ENCODE results near the gene ZNF236. TPM values are rescaled to one million over a fixed set of nuclear protein-coding genes. Genes with fewer than 3 reads are reported as not detected.

ZNF236 gene
- total and polyA plus RNA-seq, 4 donors = 0.83 to 8.2 (median 5.0) TPM

GRCh38 chr18:76794326-76794725 is 28.0 kb upstream of the ZNF236 start:
- WGBS = 87% methylated on average over 4 of the region's 4 CpGs
- TF ChIP-seq SP1 (IDR thresholded peaks at IDR 0.05) (no peak), YY1 (IDR thresholded peaks at IDR 0.05) (no peak), HNF4A (conservative IDR thresholded peaks at IDR 0.05) (no peak), NR2F2 (IDR thresholded peaks at IDR 0.05) (no peak), TAF1 (conservative IDR thresholded peaks at IDR 0.05) (no peak), RAD21 (IDR thresholded peaks at IDR 0.05) (no peak)

DNA sequence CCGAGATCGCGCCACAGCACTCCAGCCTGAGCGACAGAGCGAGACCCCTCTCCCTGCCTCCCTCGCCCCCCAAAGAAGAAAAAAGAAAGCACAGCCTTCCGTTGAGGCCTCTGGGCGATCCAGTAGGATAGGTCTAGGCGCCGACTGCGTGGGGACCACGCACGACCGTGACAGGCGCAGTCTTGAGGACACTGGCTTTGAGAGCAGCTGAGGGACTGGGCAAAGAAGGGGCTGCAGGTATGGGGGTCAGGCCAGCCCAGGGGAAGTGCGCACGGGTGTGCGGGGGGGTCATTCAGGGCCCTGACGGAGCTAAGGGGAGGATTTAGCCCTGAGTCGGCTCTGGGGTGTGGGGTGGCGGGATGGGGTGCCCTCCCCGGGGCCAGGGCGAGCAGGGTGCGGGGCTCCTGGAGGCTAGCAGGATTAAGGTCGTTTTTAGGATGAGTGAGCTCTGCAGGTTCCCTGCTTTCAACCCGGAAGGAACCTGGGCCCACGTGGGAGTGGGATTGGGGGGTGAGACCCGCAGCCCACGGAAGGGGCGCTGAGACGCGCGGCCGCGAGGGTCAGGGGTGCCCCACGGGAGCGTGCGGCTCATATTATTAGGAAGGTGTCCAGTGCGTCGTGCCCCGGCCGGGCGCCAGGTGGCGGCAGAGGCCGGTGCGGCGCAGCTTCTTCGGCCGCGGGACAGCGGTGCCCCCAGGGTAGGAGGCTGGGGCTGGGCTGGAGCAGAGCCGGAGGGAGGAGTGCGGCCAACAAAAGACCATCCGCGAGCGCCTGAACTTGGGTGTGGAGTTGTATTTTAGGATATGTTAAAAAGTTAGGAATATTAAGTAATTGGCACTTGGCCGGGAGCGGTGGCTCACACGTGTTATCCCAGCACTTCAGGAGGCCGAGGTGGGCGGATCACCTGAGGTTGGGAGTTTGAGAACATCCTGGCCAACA is 20.5 kb upstream of the ZNF236 start:
- Histone ChIP-seq H3K9ac (ENCODE audit: low read depth in 1 of 2, low read length in 2 of 2) (no peak overlapping the region), H3K4me3 (ENCODE audit: low read depth in 1 of 3, low read length in 3 of 3) (peak overlapping the region in 1 of 3 donors; percentile 39)
- DNase-seq (ENCODE audit: low spot score) = peak; percentile 76

More at GRCh38 chr18:76794326-76794725, 28.0 kb upstream of the ZNF236 start:
- no peak for DNase-seq (ENCODE audit: low spot score)
- H3K9ac ChIP-seq (ENCODE audit: low read depth in 1 of 2, low read length in 2 of 2) = no peak overlapping the region
- no peaks in the 10 kb centered on the region for H3K27me3 ChIP-seq (ENCODE audit: control insufficient read depth in 4 of 4, insufficient read depth in 4 of 4, low read length in 3 of 4)
- H3K27ac ChIP-seq (ENCODE audit: low read depth in 1 of 2, low read length in 2 of 2) = no peak overlapping the region
- H3K36me3 ChIP-seq (ENCODE audit: control insufficient read depth in 4 of 4, insufficient read depth in 3 of 4, low read depth in 1 of 4, low read length in 3 of 4) = no peaks in the 10 kb centered on the region
- no peak overlapping the region for H3K4me3 ChIP-seq (ENCODE audit: low read depth in 1 of 3, low read length in 3 of 3)
- H3K4me1 ChIP-seq (ENCODE audit: control insufficient read depth in 4 of 4, insufficient read depth in 4 of 4, low read length in 3 of 4) = no peaks in the 10 kb centered on the region
- H3K9me3 ChIP-seq (ENCODE audit: control insufficient read depth in 4 of 4, low read length in 3 of 4) = peaks cover 0 to 2% (median 0%) of the 10 kb centered on the region in 4 donors

DNA sequence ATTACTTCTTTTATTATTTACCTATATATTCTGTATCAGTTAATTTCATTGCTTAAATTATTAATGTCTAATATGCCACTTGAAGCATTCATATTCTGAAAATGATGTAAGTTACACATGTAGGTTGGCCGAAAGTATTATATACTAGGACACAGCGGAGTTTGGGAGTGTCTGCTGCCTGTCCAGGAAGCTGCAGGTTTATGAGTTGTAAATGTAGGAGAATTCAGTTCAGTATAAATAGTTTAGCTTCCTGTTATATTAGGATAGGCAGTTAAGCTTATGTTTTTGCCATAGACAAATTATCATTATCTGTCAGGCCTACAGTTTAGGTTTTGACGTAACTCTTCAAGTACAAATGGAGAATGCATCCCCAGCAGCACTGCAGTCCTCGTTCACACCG is 18.9 kb upstream of the ZNF236 start:
- no peaks in the 10 kb centered on the region for H3K27me3 ChIP-seq (ENCODE audit: control insufficient read depth in 4 of 4, insufficient read depth in 4 of 4, low read length in 3 of 4)
- H3K36me3 ChIP-seq (ENCODE audit: control insufficient read depth in 4 of 4, insufficient read depth in 3 of 4, low read depth in 1 of 4, low read length in 3 of 4) = no peaks in the 10 kb centered on the region
- no peaks in the 10 kb centered on the region for H3K9me3 ChIP-seq (ENCODE audit: control insufficient read depth in 4 of 4, low read length in 3 of 4)
- TF ChIP-seq RAD21 (IDR thresholded peaks at IDR 0.05) (no peak), TAF1 (conservative IDR thresholded peaks at IDR 0.05) (no peak), EGR1 (IDR thresholded peaks at IDR 0.05; ENCODE audit: low read depth in 2 of 2) (no peak), FOXA2 (IDR thresholded peaks at IDR 0.05) (no peak), NR2F2 (IDR thresholded peaks at IDR 0.05) (no peak), FOXA1 (IDR thresholded peaks at IDR 0.05) (no peak), HNF4G (IDR thresholded peaks at IDR 0.05) (no peak), MAX (IDR thresholded peaks at IDR 0.05) (no peak)
- no peak for DNase-seq (ENCODE audit: low spot score)
- no peak overlapping the region for H3K4me3 ChIP-seq (ENCODE audit: low read depth in 1 of 3, low read length in 3 of 3)
- no peak overlapping the region for H3K27ac ChIP-seq (ENCODE audit: low read depth in 1 of 2, low read length in 2 of 2)
- peaks cover 2 to 13% (median 7%) of the 10 kb centered on the region in 4 donors for H3K4me1 ChIP-seq (ENCODE audit: control insufficient read depth in 4 of 4, insufficient read depth in 4 of 4, low read length in 3 of 4)
- 40% methylated on average over 5 of the region's 5 CpGs for WGBS
- no peak overlapping the region for H3K9ac ChIP-seq (ENCODE audit: low read depth in 1 of 2, low read length in 2 of 2)

More for the DNA sequence above, 20.5 kb upstream of the ZNF236 start:
- Histone ChIP-seq H3K27ac (ENCODE audit: low read depth in 1 of 2, low read length in 2 of 2) (no peak overlapping the region), H3K4me1 (ENCODE audit: control insufficient read depth in 4 of 4, insufficient read depth in 4 of 4, low read length in 3 of 4) (peaks cover 2 to 13% (median 7%) of the 10 kb centered on the region in 4 donors), H3K9me3 (ENCODE audit: control insufficient read depth in 4 of 4, low read length in 3 of 4) (no peaks in the 10 kb centered on the region), H3K27me3 (ENCODE audit: control insufficient read depth in 4 of 4, insufficient read depth in 4 of 4, low read length in 3 of 4) (no peaks in the 10 kb centered on the region), H3K36me3 (ENCODE audit: control insufficient read depth in 4 of 4, insufficient read depth in 3 of 4, low read depth in 1 of 4, low read length in 3 of 4) (no peaks in the 10 kb centered on the region)
- WGBS = 24% methylated on average over 61 of the region's 61 CpGs
- peak; percentile 77 to 86 for TF ChIP-seq RAD21 (IDR thresholded peaks at IDR 0.05)
- TF ChIP-seq NR2F2 (IDR thresholded peaks at IDR 0.05) = no peak
- TF ChIP-seq RXRA (IDR thresholded peaks at IDR 0.05) = no peak
- TF ChIP-seq FOXA2 (IDR thresholded peaks at IDR 0.05) = no peak
- no peak for TF ChIP-seq HNF4G (IDR thresholded peaks at IDR 0.05)
- TF ChIP-seq JUND (IDR thresholded peaks at IDR 0.05) = no peak
- no peak for TF ChIP-seq EGR1 (IDR thresholded peaks at IDR 0.05; ENCODE audit: low read depth in 2 of 2)
- TF ChIP-seq TAF1 (conservative IDR thresholded peaks at IDR 0.05) = no peak
- no peak for TF ChIP-seq HNF4A (conservative IDR thresholded peaks at IDR 0.05)
- TF ChIP-seq SP1 (IDR thresholded peaks at IDR 0.05) = no peak
- TF ChIP-seq, protein P1, sequence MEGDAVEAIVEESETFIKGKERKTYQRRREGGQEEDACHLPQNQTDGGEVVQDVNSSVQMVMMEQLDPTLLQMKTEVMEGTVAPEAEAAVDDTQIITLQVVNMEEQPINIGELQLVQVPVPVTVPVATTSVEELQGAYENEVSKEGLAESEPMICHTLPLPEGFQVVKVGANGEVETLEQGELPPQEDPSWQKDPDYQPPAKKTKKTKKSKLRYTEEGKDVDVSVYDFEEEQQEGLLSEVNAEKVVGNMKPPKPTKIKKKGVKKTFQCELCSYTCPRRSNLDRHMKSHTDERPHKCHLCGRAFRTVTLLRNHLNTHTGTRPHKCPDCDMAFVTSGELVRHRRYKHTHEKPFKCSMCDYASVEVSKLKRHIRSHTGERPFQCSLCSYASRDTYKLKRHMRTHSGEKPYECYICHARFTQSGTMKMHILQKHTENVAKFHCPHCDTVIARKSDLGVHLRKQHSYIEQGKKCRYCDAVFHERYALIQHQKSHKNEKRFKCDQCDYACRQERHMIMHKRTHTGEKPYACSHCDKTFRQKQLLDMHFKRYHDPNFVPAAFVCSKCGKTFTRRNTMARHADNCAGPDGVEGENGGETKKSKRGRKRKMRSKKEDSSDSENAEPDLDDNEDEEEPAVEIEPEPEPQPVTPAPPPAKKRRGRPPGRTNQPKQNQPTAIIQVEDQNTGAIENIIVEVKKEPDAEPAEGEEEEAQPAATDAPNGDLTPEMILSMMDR (IDR thresholded peaks at IDR 0.05; ENCODE audit: low read depth, low read length, missing input control) = peak; percentile 74

All from liver (tissue), 9 donors.